ENCODE measurements around the gene SIGLEC7.

Gene SIGLEC7

GRCh38 chr19:51102991-51103390, 39.1 kb upstream of the SIGLEC7 start:
- TF ChIP-seq, protein P1, sequence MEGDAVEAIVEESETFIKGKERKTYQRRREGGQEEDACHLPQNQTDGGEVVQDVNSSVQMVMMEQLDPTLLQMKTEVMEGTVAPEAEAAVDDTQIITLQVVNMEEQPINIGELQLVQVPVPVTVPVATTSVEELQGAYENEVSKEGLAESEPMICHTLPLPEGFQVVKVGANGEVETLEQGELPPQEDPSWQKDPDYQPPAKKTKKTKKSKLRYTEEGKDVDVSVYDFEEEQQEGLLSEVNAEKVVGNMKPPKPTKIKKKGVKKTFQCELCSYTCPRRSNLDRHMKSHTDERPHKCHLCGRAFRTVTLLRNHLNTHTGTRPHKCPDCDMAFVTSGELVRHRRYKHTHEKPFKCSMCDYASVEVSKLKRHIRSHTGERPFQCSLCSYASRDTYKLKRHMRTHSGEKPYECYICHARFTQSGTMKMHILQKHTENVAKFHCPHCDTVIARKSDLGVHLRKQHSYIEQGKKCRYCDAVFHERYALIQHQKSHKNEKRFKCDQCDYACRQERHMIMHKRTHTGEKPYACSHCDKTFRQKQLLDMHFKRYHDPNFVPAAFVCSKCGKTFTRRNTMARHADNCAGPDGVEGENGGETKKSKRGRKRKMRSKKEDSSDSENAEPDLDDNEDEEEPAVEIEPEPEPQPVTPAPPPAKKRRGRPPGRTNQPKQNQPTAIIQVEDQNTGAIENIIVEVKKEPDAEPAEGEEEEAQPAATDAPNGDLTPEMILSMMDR (IDR thresholded peaks at IDR 0.05; ENCODE audit: insufficient read depth, low read length, missing control alignments), result no peak
- POLR2A ChIA-PET, result no interaction called here
- CTCF ChIA-PET, result interaction anchor here (1.2 kb wide), 1 partner anchor 8 kb away, joined by 4 read pairs; no protein-coding TSS in a partner anchor
- no peak for DNase-seq (ENCODE audit: low read depth, low spot score)
- H3K4me3 ChIP-seq (ENCODE audit: low read depth, low read length), result no peak overlapping the region

- no peak overlapping the region for H3K4me3 ChIP-seq (ENCODE audit: low read depth, low read length)
- ChIA-PET CTCF (interaction anchor here (1.0 to 2.0 kb wide), 3 partner anchors 8 to 11 kb away, joined by 3 to 12 read pairs (median 4); no protein-coding TSS in a partner anchor), POLR2A (no interaction called here)
- TF ChIP-seq, protein P1 (IDR thresholded peaks at IDR 0.05; ENCODE audit: insufficient read depth, low read length, missing control alignments), result no peak
- DNase-seq (ENCODE audit: low read depth, low spot score), result no peak
Observed at GRCh38 chr19:51103926-51104341, 38.2 kb upstream of the SIGLEC7 start.

DNA sequence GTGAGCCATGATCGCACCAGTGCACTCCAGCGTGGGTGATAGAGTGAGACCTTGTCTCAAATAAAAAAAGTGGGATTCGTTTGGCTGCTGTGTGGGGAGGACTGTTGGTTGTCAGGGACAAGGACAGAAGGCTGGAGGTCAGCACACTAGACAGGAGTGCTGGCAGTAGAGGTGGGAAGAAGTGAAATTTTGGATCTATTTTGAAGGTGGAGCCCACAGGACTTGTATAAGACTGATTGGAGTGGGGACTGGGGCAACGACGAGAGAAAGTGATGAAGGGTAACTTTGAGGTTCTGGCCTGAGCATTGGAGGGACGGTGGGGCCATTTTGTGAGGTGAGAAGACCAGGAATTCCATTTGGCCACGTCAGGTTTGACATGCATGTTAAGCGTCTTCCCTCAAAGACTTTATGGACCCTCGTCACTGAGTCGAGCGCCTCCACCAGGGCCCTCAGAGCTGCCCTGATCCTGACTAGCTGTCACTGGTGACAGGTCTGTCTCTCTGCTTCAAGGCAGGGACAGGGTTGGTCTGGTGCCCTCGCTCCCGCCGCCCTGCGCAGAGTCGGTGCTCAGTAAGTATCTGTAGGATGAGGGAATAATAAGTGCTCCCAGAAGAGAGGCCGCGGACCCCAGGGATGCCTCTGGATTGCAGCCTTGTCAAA, 34.6 kb upstream of the SIGLEC7 start:
- POLR2A ChIA-PET, result no interaction called here
- CTCF ChIA-PET, result no interaction called here
- H3K4me3 ChIP-seq (ENCODE audit: low read depth, low read length), result peak overlapping the region; percentile 92
- TF ChIP-seq, protein P1 (IDR thresholded peaks at IDR 0.05; ENCODE audit: insufficient read depth, low read length, missing control alignments), result peak; percentile 7
- no peak for DNase-seq (ENCODE audit: low read depth, low spot score)

GRCh38 chr19:51108066-51108804, 33.9 kb upstream of the SIGLEC7 start, which contains the start of gene CTU1:
Gene CTU1, minus strand, starts transcription at chr19:51108409. Its CDS starts 3,840 bp downstream, at chr19:51104569.
- TF ChIP-seq, protein P1 (IDR thresholded peaks at IDR 0.05; ENCODE audit: insufficient read depth, low read length, missing control alignments), result no peak
- ChIA-PET POLR2A (no interaction called here), CTCF (interaction anchor here (1.7 kb wide), 1 partner anchor 12 kb away, joined by 5 read pairs; no protein-coding TSS in a partner anchor)
- peak within 1 kb of the TSS; percentile 92 for H3K4me3 ChIP-seq (ENCODE audit: low read depth, low read length)
- DNase-seq (ENCODE audit: low read depth, low spot score), result peak; percentile 96

- ChIA-PET POLR2A (no interaction called here), CTCF (interaction anchor here (1.7 kb wide), 1 partner anchor 12 kb away, joined by 5 read pairs; no protein-coding TSS in a partner anchor)
- no peak for DNase-seq (ENCODE audit: low read depth, low spot score)
- peak overlapping the region; percentile 70 for H3K4me3 ChIP-seq (ENCODE audit: low read depth, low read length)
- TF ChIP-seq, protein P1 (IDR thresholded peaks at IDR 0.05; ENCODE audit: insufficient read depth, low read length, missing control alignments), result no peak
Observed at GRCh38 chr19:51108805-51109146, 33.3 kb upstream of the SIGLEC7 start.

GRCh38 chr19:51110666-51110971, 31.5 kb upstream of the SIGLEC7 start:
- TF ChIP-seq, protein P1 (IDR thresholded peaks at IDR 0.05; ENCODE audit: insufficient read depth, low read length, missing control alignments), result no peak
- no peak overlapping the region for H3K4me3 ChIP-seq (ENCODE audit: low read depth, low read length)
- DNase-seq (ENCODE audit: low read depth, low spot score), result no peak
- POLR2A ChIA-PET, result no interaction called here
- CTCF ChIA-PET, result no interaction called here
